Kidney (tissue), 14 donors: ENCODE results near the gene HOMER2. TPM values are rescaled to one million over a fixed set of nuclear protein-coding genes. Genes with fewer than 3 reads are reported as not detected.

Source experiments
- DNase-seq, 5 donors: peaks; one replicate each; pipeline ENCODE4 v3.0.0-alpha.2; 2013 to 2020
- FAIRE-seq: peaks from 2 replicates; lab custom pipeline; 2012; peaks lifted over from hg19 to GRCh38; lab: Jason Lieb, UNC
- H3K27ac ChIP-seq, 2 donors: one replicate each; pipeline ENCODE4 v1.7.0; 2013; ENCODE audit warnings: low read depth in 2 of 2, low read length in 2 of 2, inconsistent platforms in 1 of 2
- H3K27me3 ChIP-seq: one replicate; pipeline ENCODE4 v1.7.1; 2013; ENCODE audit warnings: low read length, inconsistent platforms; ENCODE audit not compliant: control insufficient read depth, insufficient read depth
- H3K36me3 ChIP-seq, 3 donors: one replicate each; pipeline versions ENCODE4 v1.7.0 to v1.7.1; 2013; ENCODE audit warnings: low read length in 3 of 3, control low read depth in 1 of 3, inconsistent platforms in 1 of 3; ENCODE audit not compliant: insufficient read depth in 3 of 3, control insufficient read depth in 2 of 3
- H3K4me1 ChIP-seq, 3 donors: one replicate each; pipeline versions ENCODE4 v1.7.0 to v1.7.1; 2013; ENCODE audit warnings: low read length in 3 of 3, inconsistent platforms in 1 of 3, low read depth in 1 of 3; ENCODE audit not compliant: control insufficient read depth in 2 of 3, insufficient read depth in 2 of 3
- H3K4me3 ChIP-seq, 3 donors: one replicate each; pipeline versions ENCODE4 v1.7.0 to v1.8.1; 2013; ENCODE audit warnings: low read length in 3 of 3, control low read depth in 1 of 3, inconsistent platforms in 1 of 3
- H3K9ac ChIP-seq, 3 donors: one replicate each; pipeline versions ENCODE4 v1.7.0 to v1.7.1; 2013; ENCODE audit warnings: low read length in 3 of 3, control low read depth in 1 of 3, inconsistent platforms in 1 of 3
- H3K9me3 ChIP-seq, 3 donors: one replicate each; pipeline versions ENCODE4 v1.7.0 to v1.7.1; 2013; ENCODE audit warnings: low read length in 3 of 3, control low read depth in 1 of 3, inconsistent platforms in 1 of 3; ENCODE audit not compliant: control insufficient read depth in 2 of 3, insufficient read depth in 1 of 3
- intact Hi-C: fragments of 100-400 bp; cut with DNase I; formaldehyde crosslinking; loops from one replicate; pipeline ENCODE4 v1.11.1; 2022
- polyA plus RNA-seq: library from polyadenylated mRNA; stranded (reverse); fragments of 350-450 nt; fragmentation: Illumina TruSeq; extraction: RNeasy Lipid Tissue Mini Kit (QIAGEN cat#74804); gene quantifications from one replicate; pipeline ENCODE4 v1.2.3, GENCODE V29; 2014; ENCODE audit warnings: low read depth, low replicate concordance; ENCODE audit not compliant: insufficient read depth
- total RNA-seq: library from RNA; stranded (reverse); fragmentation: NEBNext Ultra II Directional; extraction: Animal tissue kit (Norgen Biotek cat#: 25700); gene quantifications from one replicate; pipeline ENCODE4 v1.2.1, GENCODE V29; 2021
- TF ChIP-seq, protein P1 (sequence below): IDR thresholded peaks from 3 replicates; pipeline ENCODE4 v1.5.1; 2012; ENCODE audit warnings: mild to moderate bottlenecking, moderate library complexity, borderline replicate concordance; ENCODE audit not compliant: insufficient read depth; ENCODE audit errors: extremely low read depth
- donor health status: control.
- donor health status: control.
- donor health status: control.
- donor health status: control.
- donor health status: control.
- donor health status: DM: yes; HTN: yes; CAD: no.
- donor health status: Normal renal cell carcinoma (clear cell type).

Gene HOMER2
- total and polyA plus RNA-seq, 2 donors from 2014 or later: 4.6 to 35.8 TPM

DNA sequence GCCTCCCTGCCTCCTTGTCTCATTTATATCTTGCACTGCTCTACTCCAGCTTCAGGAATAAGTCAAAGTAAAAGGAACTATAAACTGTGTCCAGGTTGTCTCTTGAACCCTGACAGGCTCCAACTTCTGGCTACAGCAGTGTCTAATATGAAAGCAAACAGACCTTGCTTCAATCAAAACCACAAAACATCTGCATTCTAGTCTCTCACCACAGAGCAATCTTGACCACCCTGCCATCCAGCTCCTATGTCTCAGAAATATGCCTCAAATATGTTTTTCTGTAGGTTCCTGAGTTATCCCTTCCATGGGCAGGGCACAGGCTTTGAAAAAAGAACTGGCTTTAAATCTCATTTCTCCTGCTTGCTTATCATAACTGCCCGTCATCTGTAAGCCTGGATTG is 20.5 kb upstream of the HOMER2 start:
- Histone ChIP-seq H3K9me3 (no peaks in the 10 kb centered on the region), H3K4me3 (no peak overlapping the region), H3K9ac (no peak overlapping the region), H3K27ac (no peak overlapping the region), H3K4me1 (no peaks in the 10 kb centered on the region), H3K27me3 (no peaks in the 10 kb centered on the region), H3K36me3 (no peaks in the 10 kb centered on the region)
- DNase-seq: no peak
- intact Hi-C loops: no loop called here
- no peak for FAIRE-seq
- TF ChIP-seq, protein P1, sequence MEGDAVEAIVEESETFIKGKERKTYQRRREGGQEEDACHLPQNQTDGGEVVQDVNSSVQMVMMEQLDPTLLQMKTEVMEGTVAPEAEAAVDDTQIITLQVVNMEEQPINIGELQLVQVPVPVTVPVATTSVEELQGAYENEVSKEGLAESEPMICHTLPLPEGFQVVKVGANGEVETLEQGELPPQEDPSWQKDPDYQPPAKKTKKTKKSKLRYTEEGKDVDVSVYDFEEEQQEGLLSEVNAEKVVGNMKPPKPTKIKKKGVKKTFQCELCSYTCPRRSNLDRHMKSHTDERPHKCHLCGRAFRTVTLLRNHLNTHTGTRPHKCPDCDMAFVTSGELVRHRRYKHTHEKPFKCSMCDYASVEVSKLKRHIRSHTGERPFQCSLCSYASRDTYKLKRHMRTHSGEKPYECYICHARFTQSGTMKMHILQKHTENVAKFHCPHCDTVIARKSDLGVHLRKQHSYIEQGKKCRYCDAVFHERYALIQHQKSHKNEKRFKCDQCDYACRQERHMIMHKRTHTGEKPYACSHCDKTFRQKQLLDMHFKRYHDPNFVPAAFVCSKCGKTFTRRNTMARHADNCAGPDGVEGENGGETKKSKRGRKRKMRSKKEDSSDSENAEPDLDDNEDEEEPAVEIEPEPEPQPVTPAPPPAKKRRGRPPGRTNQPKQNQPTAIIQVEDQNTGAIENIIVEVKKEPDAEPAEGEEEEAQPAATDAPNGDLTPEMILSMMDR: no peak

DNA sequence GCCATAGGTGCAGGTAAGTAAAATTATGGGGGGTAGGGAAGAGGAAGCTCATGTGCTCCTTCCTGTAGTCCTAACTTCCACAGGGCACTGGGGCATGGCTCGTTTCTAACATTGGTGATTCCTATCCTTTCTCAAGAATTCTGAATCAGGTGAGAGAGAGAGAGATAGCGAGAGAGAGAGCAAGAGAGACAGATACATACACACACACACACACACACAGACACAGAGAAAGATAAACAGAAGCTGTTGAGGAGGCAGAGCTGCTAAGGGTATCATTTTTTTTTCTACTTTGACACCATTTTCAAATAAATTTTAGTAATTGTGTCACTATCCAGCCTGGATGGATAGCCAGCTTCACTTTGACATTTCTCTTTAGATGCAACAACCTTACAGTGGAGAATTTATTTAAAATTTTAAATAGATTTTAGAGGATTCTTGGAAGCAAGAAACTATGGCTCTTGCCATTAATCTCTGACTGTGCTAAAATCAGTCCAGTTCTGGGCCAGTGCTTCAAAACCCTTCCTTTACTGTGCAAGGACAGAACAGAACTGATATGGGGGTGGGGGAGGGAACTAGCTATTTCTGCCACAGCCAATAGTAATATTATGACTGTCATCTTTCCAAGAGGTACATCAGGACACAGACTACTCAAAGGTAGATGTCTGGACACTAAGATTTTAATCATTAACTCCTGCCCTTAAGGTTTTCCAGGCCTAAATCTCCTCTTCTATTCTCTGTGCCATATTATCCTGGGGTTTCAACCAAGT is 18.9 kb upstream of the HOMER2 start:
- Histone ChIP-seq H3K9me3 (no peaks in the 10 kb centered on the region), H3K4me1 (no peaks in the 10 kb centered on the region), H3K4me3 (no peak overlapping the region), H3K27ac (no peak overlapping the region), H3K9ac (no peak overlapping the region), H3K36me3 (no peaks in the 10 kb centered on the region), H3K27me3 (no peaks in the 10 kb centered on the region)
- intact Hi-C loops: no loop called here
- TF ChIP-seq, protein P1: no peak
- DNase-seq (peak in 1 of 5 donors; percentile 30), FAIRE-seq (no peak)

DNA sequence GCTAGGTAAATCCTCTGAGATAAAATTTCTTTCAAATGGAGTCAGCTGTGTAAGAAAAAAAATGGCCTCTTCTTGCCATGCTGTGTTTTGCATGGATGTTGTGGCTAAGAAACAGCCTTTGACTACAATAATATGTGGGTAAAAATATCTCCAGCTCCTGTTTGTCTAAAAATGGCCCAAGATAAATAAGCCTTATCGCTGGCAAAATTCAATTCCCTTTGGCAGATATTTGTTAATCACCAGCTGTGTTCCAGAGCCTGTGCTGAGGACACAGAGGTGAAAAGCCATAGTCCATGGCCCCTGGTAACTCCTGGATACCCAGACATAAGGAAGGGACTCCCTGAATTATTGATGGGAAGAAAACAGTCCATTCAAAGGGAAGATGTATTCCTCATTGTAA is 18.2 kb upstream of the HOMER2 start:
- no peak overlapping the region for H3K27ac ChIP-seq
- H3K36me3 ChIP-seq: no peaks in the 10 kb centered on the region
- FAIRE-seq (no peak), DNase-seq (no peak)
- no peak overlapping the region for H3K4me3 ChIP-seq
- H3K4me1 ChIP-seq: no peaks in the 10 kb centered on the region
- intact Hi-C loops: no loop called here
- no peaks in the 10 kb centered on the region for H3K9me3 ChIP-seq
- H3K9ac ChIP-seq: no peak overlapping the region
- no peaks in the 10 kb centered on the region for H3K27me3 ChIP-seq
- TF ChIP-seq, protein P1: no peak
